NCI-H146 (cell line): ENCODE data around the gene MAST1.
A peak's percentile ranks its signal among the peaks of the same experiment; 100 is the strongest.
"Not testable (repeated sequence)": the region's sequence is repeated elsewhere in the genome, so short reads cannot be mapped to it uniquely, and the experiment has no call there.

ENCODE experiments used
- DNase-seq: peaks from one replicate; lab custom pipeline; 2025; lab: John Stamatoyannopoulos, UW

MAST1 gene

DNA sequence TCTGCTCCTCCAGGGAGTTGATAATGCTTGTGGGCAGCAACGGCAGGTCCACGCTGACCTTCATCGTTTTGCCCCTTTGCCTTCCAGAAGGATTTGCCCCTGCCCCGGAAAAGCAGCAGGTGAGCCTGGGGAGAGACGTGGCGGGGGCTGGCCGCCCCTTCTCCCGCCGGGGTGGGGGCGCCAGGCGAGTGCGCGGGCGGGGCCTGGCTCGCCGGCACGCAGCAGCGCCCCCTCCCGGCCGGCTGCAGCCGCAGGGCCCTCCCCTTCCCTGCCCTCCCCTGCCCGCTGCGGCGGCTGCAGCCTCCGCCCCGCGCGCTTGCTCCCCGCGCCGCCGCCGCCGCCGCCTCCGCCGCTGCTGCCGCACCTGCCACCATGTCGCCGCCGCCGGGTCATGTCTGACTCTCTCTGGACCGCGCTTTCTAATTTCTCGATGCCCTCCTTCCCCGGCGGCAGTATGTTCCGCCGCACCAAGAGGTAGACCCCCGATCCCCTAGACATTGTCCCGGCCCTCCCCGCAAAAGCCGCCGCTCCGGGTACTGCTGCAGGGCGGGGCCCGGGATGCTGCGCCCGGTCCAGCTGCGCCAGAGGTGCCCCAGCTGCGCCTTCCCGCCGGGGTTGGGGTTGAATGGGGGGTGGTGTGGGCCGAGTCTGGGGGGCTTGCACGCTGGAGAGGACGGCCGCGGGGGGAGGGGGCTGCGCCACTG lies at the start of gene MAST1:
Gene MAST1 (plus strand): TSS at position 334 of the 704 bp plus-strand sequence. CDS start 58 bp downstream, at position 392.
- DNase-seq, result peak; percentile 73

DNA sequence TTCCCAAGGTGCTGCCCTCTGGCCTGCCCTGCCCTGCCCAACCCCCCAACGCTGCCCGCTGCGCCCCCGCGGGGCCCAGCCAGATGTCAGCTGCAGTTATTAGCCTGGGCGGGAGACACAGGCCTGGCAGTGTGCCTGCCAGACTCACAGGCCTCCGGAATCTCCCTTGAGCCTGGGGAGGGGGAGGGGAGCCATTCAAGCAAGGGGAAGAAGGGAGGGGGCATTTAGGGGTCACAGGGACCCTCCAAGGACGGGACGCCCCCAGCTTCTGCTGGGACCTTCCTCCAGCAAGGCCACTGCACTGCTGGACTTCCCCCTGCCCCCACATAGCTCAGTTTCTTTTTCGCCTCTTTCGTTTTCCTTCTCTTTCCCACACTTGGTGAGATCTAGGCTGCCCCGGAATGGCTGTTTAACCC lies 49.6 kb upstream of the MAST1 start:
- peak; percentile 58 for DNase-seq

DNA sequence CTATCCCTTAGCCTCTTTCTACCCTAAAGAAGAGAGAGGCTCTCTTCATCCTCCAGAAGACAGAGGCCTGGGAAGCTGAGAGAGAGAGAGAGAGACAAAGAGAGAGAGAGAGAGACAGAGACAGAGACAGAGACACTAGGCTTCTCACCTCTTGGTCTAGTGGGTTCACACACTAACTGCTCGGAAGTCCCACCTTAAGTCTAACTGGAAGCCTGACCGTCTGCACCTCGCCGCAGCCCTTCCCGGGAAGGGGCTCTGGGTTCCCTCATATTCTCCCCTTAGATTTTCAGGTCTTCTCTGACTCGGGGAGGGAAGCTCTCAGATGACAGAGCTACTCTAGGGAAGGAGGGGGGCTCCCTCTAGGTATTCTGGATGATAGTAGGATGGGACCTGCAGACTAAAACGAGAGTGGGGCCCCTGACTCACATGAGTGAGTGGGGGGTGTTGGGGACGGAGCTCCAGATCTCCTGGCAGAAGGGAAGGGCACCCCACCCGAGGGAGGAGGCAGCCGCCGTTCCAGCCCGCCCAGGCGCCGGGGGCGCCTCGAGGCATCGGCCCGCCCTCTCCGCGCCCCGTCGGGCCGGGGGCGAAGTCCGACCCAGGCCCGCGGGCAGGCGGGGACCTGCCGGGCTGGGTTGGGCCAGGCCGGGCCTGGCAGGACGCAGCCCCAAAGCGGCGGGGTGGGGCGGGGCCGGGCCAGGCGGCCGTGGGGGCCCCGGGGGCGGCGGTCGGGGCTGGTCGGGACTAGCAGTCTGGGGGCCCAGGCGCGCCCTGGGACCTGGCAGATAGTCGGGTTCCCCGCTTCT lies 49.0 kb upstream of the MAST1 start:
- peak; percentile 81 for DNase-seq

DNA sequence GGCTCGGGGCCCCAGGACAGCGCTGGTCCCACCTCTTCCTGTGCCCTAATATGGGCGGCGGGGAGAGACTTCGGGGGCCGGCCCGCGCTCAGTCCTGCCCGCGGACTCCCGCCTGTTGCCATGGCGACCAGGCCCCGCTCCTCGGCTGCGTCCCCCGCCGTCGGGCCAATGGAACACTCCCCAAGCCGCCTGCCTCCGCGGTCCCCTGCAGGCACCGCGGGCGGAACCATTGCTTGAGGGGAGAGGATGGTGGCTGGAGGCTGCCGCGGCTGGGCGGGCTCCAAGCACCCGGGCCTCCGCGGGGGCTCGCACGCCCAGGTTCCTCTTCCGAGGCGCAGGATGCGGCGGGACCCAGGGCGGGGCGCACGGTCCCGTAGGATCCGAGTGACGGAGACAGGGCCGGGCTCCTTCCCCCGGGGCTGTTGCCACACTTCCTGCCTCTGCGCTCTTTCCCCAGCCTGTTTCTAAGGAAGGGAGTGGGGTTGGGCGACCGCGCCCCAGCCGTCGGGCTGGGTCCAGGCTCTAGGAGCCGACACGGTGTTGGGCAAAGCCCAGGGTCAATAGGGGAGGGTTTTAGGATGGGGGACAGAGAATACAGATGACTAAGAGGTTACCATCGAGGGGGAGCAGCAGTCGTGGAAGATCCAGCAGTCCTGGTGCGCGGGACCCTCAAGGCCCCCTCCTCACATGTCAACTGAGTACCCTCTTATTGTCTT lies 48.3 kb upstream of the MAST1 start:
- peak; percentile 99 for DNase-seq

DNA sequence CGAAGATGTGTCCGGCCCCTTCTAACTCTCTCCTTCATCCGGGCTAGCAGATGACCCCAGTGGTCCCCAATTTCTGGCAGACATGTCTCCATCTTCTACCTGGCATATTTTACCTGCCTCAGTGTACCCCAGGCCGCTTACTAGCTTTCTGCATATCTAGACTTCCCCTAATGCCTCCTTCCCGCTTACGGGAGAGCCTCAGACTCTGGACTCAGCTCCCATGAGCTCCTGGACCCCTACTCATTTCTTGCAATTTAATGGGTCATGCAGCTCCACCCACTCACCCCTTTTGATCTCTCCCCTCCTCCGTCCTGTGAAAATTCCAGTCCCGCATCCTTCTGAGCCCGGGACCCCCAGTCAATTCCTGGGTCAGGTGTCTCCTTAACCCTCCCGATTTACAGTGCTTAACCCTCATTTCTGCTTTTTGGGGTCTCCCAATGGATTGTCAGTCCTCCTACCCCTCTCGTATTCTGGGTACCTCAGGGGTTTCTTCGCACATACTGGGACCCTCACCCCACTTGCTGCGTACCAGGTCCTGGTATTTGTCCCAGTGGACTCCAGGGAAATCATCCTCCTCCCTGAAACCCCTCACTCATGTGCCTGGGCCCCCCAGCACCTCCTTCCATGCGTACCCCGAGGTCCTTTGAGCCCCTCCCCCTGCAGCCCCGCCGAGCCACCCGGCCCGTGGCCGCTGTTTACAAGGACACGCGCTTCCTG lies 47.5 kb upstream of the MAST1 start:
- DNase-seq, result no peak

DNA sequence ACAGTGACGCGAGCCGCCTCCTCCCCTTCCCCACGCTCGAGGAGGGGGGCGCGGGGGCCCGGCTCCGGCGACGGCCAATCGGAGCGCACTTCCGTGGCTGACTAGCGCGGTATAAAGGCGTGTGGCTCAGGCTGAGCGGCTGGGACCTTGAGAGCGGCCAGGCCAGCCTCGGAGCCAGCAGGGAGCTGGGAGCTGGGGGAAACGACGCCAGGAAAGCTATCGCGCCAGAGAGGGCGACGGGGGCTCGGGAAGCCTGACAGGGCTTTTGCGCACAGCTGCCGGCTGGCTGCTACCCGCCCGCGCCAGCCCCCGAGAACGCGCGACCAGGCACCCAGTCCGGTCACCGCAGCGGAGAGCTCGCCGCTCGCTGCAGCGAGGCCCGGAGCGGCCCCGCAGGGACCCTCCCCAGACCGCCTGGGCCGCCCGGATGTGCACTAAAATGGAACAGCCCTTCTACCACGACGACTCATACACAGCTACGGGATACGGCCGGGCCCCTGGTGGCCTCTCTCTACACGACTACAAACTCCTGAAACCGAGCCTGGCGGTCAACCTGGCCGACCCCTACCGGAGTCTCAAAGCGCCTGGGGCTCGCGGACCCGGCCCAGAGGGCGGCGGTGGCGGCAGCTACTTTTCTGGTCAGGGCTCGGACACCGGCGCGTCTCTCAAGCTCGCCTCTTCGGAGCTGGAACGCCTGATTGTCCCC lies 46.8 kb upstream of the MAST1 start, which contains the start of gene JUNB:
Gene JUNB (plus strand): TSS at position 142 of the 706 bp plus-strand sequence. CDS start 286 bp downstream, at position 428.
- peak; percentile 97 for DNase-seq

DNA sequence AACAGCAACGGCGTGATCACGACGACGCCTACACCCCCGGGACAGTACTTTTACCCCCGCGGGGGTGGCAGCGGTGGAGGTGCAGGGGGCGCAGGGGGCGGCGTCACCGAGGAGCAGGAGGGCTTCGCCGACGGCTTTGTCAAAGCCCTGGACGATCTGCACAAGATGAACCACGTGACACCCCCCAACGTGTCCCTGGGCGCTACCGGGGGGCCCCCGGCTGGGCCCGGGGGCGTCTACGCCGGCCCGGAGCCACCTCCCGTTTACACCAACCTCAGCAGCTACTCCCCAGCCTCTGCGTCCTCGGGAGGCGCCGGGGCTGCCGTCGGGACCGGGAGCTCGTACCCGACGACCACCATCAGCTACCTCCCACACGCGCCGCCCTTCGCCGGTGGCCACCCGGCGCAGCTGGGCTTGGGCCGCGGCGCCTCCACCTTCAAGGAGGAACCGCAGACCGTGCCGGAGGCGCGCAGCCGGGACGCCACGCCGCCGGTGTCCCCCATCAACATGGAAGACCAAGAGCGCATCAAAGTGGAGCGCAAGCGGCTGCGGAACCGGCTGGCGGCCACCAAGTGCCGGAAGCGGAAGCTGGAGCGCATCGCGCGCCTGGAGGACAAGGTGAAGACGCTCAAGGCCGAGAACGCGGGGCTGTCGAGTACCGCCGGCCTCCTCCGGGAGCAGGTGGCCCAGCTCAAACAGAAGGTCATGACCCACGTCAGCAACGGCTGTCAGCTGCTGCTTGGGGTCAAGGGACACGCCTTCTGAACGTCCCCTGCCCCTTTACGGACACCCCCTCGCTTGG lies 46.1 kb upstream of the MAST1 start:
- peak; percentile 89 for DNase-seq

DNA sequence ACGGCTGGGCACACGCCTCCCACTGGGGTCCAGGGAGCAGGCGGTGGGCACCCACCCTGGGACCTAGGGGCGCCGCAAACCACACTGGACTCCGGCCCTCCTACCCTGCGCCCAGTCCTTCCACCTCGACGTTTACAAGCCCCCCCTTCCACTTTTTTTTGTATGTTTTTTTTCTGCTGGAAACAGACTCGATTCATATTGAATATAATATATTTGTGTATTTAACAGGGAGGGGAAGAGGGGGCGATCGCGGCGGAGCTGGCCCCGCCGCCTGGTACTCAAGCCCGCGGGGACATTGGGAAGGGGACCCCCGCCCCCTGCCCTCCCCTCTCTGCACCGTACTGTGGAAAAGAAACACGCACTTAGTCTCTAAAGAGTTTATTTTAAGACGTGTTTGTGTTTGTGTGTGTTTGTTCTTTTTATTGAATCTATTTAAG lies 45.4 kb upstream of the MAST1 start:
- peak; percentile 70 for DNase-seq

DNA sequence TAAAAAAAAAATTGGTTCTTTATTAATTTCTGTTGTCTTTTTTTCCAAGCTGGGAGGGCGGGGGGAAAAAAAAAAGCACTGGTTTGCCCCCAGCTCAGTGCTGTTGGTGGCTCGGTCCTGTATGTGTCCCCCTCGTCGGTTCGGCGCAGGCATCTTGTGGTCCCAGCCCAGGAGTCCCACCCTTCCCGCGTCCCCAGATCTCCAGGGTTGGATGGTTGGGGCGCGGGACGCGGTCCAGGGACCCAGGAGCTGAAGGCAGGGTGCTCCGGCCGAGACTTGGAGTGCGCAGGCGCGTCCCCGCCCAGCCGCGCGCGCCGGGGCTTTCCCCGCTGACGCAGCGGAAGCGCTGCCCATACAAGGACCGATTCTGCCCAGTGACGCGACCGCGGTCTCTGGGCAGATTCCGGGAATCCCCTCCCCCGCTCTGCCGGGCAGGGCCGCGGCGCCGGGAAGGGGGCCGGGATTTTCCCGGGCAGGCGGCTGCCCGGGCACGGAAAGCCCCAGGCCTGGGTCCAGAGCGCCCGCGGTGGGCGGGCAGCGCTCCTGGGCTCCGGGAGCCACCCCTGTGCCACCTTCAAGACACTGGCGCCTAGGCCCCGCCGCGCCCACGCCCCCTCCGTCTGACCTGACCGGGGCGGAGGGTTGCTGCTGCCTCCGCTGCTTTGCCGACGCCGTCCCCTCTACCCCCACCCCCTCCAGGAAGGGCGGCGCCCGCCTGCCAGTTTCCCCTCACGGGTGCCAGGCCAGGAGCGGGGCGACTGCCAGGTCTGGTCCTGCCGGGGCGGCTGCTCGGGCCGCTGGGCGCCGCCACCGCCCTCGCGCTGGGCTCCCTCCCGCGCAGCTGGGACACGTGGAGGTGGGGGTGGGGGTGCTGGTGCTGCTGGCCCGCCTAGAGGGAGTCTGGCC lies 44.8 kb upstream of the MAST1 start:
- peak; percentile 95 for DNase-seq

DNA sequence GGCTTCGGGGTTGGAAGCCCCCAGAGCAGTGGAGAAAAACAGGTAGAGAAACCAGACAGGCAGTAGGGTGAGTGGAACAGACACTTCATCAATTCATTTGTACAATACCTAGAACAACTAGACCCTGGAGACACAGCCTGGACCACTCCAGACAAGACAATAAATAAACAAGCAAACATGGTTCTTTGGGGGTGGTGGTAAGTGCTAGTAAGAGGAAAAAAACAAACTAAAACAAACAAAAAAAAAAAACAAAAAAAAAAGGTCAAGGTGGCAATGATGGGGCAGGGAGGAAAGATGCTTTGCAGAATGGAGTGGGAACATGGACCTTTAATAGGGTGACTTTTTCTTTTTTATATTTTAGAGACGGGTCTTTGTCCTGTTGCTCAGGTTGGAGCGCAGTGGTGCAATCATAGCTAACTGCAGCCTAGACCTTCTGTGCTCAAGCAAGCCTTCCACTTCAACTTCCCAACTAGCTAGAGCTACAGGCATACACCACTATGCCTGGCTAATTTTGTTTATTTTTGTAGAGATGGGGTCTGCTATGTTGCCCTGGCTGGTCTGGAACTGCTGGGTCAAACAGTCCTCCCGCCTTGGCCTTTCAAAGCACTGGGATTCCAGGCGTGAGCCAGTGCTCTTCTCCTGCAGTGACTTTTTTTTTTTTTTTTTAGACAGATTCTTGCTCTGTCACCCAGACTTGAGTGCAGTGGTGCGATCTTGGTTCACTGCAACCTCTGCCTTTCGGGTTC lies 43.9 kb upstream of the MAST1 start:
- DNase-seq, result no peak

DNA sequence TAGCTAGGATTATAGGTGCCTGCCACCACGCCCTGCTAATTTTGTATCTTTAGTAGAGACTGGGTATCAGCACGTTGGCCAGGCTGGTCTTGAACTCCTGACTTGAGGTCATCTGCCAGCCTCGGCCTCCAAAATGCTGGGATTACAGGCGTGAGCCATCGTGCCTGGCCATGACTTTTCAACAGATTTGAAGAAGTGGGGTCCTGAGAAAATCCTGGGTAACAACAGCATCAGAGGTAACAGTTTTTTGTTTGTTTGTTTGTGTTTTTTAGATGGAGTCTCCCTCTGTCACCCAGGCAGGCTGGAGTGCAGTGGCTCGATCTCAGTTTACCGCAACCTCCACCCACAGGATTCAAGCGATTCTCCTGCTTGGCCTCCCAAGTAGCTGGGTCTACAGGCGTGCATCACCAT lies 43.3 kb upstream of the MAST1 start:
- DNase-seq, result no peak

DNA sequence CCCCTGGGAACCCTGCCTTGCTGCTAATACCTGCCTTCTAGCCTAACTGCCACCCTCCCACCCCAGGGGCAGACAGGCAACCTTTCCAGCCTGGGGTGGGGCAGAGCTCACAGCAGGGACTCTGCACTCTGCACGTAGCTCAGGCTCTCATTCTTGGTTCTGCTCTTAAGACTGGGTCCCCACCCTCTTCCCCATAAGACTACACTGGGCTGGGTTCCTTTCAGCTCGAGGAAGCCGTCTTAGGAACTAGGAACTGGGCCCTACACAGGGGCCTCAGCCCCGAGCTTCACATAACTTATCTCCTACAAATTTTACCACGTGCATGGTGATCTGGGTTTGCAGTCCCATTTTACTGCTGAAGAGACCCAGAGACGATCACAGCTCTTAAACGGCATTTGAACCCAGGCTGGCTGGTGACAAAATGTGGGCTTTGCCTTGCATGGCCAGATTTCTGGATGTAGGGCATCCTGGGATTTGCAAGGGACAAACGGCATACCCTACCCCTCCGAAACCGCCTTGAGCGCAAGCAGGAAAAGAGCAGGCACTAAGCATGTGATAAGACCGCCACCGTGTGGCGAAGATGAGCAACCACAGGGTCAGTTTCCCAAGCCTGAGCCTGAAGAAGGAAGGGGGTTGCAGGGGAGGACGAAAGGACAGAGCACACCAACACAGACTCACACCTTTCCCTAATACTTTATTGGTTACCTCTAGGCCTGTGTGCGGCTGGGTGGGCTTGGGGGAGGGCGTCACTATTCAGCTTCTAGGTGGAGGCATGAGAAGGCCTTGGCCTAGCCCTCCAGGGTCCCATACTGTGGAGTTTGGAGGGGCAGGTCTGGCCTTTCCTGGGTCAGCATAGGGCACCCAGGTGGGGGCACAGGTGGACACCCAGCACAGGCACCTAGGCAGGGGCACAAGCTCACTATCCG lies 41.9 kb upstream of the MAST1 start:
- peak; percentile 90 for DNase-seq

DNA sequence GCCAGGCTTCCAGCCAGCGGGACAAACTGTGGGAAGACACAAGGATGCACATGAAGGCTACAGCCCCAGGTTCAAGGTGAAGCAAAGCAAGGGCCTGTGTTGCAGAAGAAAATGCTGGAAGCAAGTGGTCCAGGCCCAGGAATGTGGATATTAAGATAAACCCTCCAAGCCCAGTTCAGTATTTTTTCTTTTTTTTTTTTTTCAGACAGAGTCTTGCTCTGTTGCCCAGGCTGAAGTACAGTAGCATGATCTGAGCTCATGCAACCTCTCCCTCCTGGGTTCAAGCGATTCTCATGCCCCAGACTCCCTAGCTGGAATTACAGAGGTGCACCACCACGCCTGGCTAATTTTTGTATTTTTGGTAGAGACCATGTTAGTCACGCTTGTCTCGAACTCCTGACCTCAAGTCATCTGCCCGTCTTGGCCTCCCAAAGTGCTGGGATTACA lies 41.2 kb upstream of the MAST1 start:
- DNase-seq, result no peak

DNA sequence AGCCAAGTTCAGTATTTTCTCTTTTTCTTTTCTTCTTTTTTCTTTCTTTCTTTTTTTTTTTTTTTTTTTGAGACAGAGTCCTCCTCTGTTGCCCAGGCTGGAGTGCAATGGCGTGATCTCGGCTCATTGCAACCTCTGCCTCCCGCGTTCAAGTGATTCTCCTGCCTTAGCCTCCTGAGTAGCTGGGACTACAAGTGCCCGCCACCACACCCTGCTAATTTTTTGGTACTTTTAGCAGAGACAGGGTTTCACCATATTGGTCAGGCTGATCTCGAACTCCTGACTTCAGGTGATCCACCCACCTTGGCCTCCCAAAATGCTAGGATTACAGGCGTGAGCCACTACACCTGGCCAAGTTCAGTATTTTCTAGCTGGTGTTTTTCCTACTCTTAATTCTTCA lies 40.7 kb upstream of the MAST1 start:
- not testable (repeated sequence) for DNase-seq

DNA sequence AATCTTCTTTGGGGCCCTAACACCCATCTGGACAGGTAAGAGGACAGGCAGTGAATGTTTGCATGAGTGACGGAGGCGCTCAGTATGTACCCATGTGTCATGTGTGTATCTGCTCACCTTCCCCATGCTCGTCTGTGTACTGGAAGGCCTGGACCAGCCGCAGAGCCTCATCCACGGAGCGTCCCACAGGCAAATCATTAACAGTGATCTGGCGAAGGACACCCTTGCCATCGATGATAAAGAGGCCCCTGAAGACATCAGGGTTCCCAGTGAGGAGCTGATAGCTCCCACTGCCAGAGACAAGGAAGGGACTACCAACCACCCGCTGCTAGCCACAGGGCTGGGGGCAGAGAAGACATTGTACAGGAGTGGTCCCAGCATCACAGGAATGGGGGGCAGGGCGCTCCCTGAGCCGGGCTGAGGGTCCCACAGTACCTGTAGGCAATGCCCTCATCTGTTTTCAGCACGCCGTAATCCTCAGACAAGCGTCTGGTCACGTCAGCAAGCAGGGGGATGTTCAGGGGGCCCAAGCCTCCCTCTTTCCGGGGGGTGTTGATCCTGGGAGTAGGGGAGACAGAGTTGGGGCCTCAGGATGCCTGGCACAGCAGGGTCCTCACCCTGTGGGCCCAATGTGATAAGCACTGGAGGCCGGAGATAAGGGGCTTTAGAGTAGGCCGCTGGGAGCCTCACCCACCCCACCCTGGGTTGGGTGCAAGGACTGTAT lies 38.4 kb upstream of the MAST1 start:
- no peak for DNase-seq

DNA sequence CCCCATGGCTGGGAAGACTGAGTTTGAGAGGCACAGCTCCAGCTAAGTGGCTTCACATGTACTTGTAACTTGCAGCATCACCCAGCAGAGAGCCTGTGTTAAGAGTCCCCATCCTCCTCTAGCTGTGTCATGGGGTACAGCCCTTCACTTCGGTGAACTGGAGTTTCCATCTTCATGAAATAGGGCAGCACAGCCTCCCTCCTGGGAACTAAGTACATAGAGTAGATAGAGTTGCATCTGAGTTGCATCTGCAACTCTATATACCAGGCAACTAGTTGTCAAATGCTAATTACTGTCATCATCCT lies 37.9 kb upstream of the MAST1 start:
- DNase-seq, result no peak

DNA sequence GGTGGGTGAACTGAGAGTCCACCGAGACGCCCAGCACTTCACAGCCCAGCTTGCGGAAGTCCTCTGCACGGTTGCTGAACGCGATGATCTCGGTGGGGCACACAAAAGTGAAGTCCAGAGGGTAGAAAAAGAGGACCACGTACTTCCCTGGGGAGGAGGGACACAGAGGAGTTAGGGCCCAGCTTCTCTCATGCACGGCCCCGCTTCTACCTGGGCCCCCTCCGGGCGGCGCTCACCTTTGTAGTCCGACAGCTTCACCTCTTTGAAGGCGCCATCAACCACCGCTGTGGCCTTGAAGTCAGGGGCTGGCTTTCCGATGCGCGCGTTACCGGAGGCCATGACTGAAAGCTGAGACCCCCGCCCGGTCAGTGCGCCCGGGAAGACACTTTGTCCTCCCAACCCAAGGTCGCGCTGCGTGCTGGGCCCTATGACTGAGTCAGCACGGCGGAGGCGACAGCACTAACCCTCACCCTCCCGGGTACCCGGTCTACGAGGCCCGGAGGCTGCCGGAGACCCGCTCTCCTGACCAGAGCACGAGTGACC lies 37.3 kb upstream of the MAST1 start:
- DNase-seq, result peak; percentile 65
